Posterior cingulate gyrus (tissue), 11 donors: ENCODE measurements around the gene JUN.

Experiments used
- DNase-seq, 10 donors: peaks; one replicate each; pipeline versions ENCODE4 v3.0.0 to v3.0.0-alpha.2; 2020 to 2021; ENCODE audit warnings: mixed read lengths in 3 of 10
- intact Hi-C: fragments of 100-400 bp; cut with DNase I; formaldehyde crosslinking; loops from one replicate; pipeline ENCODE4 v1.15.1; 2023

Gene JUN

GRCh38 chr1:58783993-58784757 lies at the start of gene JUN:
JUN (minus strand) TSS chr1:58784047; CDS start chr1:58783070, 977 bp downstream.
- intact Hi-C loops = loop anchor here (1.0 to 10.0 kb wide), 5 partner anchors 33 to 973 kb away; no protein-coding TSS in a partner anchor
- peak; percentile 98 to 100 (median 99) for DNase-seq

- intact Hi-C loops = no loop called here
- no peak for DNase-seq
These were observed 49.3 kb upstream of the JUN start for GRCh38 chr1:58833166-58833565.

GRCh38 chr1:58830291-58830690 lies 46.4 kb upstream of the JUN start:
- intact Hi-C loops = no loop called here

GRCh38 chr1:58829866-58830265 lies 46.0 kb upstream of the JUN start:
- intact Hi-C loops = no loop called here
- no peak for DNase-seq

More at GRCh38 chr1:58830291-58830690, 46.4 kb upstream of the JUN start:
- DNase-seq = no peak

- no peak for DNase-seq
- intact Hi-C loops = no loop called here
These were observed 43.5 kb upstream of the JUN start for GRCh38 chr1:58827298-58827697.

- DNase-seq = no peak
- intact Hi-C loops = no loop called here
These were observed 41.0 kb upstream of the JUN start for GRCh38 chr1:58824753-58825389.

GRCh38 chr1:58823481-58824010 lies 39.7 kb upstream of the JUN start:
- no peak for DNase-seq
- intact Hi-C loops = no loop called here

GRCh38 chr1:58821309-58821708 lies 37.5 kb upstream of the JUN start:
- intact Hi-C loops = no loop called here
- no peak for DNase-seq

- intact Hi-C loops = no loop called here
- no peak for DNase-seq
These were observed 35.1 kb upstream of the JUN start for GRCh38 chr1:58818976-58819375.

GRCh38 chr1:58818075-58818474 lies 34.2 kb upstream of the JUN start:
- DNase-seq = no peak
- intact Hi-C loops = no loop called here

- no peak for DNase-seq
- intact Hi-C loops = loop anchor here (1.0 to 2.0 kb wide), 2 partner anchors 34 to 87 kb away; no protein-coding TSS in a partner anchor
These were observed 32.9 kb upstream of the JUN start for GRCh38 chr1:58816747-58817221.

GRCh38 chr1:58816072-58816746 lies 32.4 kb upstream of the JUN start:
- peak; percentile 74 to 97 (median 83) for DNase-seq
- intact Hi-C loops = loop anchor here (1.0 to 2.0 kb wide), 2 partner anchors 33 to 87 kb away; no protein-coding TSS in a partner anchor

GRCh38 chr1:58815686-58816071 lies 31.8 kb upstream of the JUN start:
- no peak for DNase-seq
- intact Hi-C loops = loop anchor here (1.0 to 2.0 kb wide), 2 partner anchors 33 to 88 kb away; no protein-coding TSS in a partner anchor

- peak in 7 of 10 donors; percentile 11 to 89 (median 24) for DNase-seq
- intact Hi-C loops = no loop called here
These were observed 31.3 kb upstream of the JUN start for GRCh38 chr1:58815069-58815685.

GRCh38 chr1:58814251-58815068 lies 30.6 kb upstream of the JUN start:
- intact Hi-C loops = no loop called here

GRCh38 chr1:58813801-58814200 lies 30.0 kb upstream of the JUN start:
- intact Hi-C loops = no loop called here
- DNase-seq = no peak

More at GRCh38 chr1:58814251-58815068, 30.6 kb upstream of the JUN start:
- peak in 4 of 10 donors; percentile 15 to 87 (median 82) for DNase-seq

- intact Hi-C loops = no loop called here
These were observed 29.5 kb upstream of the JUN start for GRCh38 chr1:58813361-58813760.

GRCh38 chr1:58812926-58813325 lies 29.1 kb upstream of the JUN start:
- intact Hi-C loops = no loop called here
- no peak for DNase-seq

More at GRCh38 chr1:58813361-58813760, 29.5 kb upstream of the JUN start:
- no peak for DNase-seq

- DNase-seq = no peak
- intact Hi-C loops = no loop called here
These were observed 28.6 kb upstream of the JUN start for GRCh38 chr1:58812468-58812867.
